HG03045 (cell line): ENCODE results near the gene MGLL.

Source experiments
- ATAC-seq: cut with Tn5 transposase; IDR thresholded peaks from one replicate; pipeline ENCODE4 v1.9.1; 2021; ENCODE audit warnings: mild to moderate bottlenecking, moderate library complexity; ENCODE audit not compliant: unreplicated experiment

The MGLL gene

DNA sequence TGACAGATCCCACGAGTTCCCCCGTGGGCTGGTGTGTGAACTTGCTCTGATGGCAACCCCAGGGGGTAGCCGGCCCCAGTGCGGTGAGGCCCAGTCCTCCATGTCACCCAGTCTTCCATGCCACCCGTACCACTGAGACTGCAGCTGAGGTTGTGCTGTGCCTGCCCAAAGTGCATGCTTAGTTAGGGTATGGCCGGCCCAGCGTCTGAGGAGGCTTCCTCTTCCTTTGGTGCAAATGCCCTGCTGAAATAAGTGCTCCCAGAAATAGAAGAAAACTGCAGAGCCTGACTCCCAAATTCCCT, 31.5 kb downstream of the MGLL start:
- ATAC-seq = no peak

DNA sequence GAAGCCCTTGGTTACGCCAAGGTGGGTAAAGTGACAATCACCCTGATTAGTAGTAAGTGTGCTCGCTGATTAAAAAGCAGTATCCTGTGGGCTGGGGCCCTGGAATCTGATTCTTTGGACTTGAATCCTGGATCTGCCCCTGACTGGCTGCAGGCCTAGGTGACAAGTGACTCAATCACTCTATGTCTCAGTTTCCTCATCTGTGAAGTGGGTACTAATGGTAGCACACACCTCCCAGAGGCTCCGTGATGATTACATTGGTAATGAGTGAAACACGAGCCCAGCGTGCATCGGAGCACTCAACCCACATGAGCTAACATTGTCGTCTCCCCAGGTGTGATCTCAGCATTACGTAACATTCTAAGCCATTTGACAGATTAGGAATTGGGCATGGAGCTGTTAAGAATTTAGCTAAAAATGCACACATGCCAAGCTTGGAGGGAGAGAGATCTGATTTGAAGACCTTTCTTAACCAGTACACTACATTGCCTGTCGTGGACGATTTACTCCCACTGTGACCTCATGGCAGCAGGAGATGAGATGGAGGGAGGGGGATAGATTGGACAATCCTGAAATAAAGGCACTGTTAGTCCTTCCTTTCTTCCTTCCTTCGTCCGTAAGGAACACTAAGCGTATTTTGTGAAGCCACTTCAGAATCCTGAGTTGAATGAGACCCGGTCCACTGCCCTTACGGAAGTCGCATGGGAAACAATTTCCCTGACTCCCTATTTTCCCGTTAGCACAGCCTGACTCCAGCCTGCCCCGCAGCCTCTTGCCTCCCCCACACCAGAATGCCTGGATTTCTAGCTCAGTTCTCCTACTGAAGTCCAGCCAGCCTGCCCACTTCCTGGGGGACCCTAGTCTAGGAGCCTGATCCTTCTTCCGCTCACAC, 32.1 kb downstream of the MGLL start:
- no peak for ATAC-seq

DNA sequence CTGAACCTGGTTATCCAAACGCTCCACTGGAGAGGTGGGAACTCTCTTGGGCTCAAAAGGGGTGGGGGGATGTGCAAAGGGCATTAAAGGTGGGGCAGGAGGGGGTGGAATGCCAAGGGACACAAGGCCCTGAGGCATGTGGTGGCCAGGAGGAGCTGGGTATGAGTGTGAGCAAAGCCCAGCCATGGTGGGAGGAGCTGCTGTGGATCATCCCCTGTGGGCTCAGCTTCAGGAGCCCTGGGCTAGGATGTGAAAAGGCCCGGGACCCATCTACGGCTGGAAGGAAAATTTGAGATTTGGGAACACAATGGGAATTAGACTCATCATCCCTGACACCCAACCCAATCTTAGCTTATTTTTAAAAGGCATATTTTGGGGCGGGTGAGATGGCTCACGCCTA, 33.3 kb downstream of the MGLL start:
- no peak for ATAC-seq

DNA sequence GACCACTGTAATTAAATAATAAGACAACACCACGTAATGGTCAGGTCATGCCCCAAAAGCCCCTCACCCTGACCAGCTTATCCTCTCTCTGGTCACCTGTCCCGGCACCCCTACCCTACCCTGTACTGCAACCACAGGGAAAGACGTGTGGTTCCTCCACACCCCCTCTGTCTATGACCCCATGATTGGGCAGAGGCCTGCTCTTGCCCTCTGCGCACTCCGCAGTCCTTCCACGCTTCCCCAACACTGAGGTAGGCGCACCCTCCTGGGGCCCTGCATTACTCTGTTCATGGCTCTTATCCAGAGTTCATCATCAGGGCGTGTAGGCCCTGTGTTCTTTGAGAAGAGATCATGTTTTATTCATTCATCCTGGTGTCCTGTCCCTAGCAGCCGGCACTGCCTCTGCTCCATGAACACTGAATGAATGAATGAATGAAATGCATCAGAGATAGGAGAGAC, 33.8 kb downstream of the MGLL start:
- ATAC-seq = no peak

DNA sequence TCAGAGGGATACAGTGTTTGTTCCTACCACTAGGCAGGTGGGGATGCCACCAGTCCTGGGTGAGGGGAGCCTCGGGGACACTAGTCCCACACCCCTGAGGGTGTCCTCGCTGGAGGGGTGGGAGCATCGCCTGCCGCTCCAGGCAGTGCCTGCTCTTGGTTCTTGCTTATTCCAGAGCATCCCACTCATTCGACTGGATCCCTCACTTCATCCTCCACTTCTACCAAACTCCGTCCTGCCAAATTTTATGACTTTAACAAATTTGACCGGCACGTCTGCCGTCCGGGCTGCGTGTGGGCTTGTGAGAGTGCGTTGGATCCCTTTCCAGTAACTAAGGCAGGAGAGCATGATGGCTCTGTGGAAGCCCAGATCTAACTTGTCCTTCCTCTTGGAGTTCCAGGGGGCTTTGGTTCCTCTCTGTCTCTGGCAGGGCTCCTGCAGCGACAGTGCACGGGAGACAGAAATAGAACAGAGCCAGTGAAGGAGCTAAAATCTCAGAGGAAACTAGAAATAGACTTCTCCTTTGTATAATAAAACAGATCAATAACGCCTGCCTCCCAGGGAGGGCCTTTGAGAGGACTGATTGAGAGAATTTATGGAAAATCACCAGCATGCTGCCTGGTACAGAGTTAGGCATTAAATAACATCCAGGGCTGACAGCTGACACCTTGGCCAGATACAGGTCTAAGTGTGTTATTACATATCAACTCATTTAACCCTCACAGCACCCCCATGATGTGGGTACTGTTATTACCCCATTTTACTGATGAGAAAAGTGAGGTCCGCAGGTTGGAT, 34.5 kb downstream of the MGLL start:
- ATAC-seq = no peak

DNA sequence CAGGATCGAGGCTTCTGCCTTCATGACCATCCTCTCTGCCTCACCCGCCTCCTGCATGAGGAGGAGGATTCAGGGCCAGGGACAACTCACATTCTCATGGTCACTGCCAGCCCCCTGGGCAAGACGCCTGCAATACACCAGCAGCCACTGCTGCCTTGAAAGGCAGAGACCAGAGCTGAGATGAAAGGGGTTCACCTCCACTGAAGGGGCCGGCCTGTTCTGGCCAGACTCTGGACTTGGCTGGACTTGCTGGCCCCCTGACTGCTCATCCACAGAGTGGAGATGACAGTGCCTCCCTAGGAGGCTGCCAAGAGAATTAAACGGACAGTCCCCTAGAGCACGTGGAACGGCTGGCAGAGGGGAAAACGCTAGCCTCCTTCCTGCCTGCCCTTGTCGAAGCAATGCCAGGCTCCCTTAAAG, 35.2 kb downstream of the MGLL start:
- ATAC-seq = no peak

DNA sequence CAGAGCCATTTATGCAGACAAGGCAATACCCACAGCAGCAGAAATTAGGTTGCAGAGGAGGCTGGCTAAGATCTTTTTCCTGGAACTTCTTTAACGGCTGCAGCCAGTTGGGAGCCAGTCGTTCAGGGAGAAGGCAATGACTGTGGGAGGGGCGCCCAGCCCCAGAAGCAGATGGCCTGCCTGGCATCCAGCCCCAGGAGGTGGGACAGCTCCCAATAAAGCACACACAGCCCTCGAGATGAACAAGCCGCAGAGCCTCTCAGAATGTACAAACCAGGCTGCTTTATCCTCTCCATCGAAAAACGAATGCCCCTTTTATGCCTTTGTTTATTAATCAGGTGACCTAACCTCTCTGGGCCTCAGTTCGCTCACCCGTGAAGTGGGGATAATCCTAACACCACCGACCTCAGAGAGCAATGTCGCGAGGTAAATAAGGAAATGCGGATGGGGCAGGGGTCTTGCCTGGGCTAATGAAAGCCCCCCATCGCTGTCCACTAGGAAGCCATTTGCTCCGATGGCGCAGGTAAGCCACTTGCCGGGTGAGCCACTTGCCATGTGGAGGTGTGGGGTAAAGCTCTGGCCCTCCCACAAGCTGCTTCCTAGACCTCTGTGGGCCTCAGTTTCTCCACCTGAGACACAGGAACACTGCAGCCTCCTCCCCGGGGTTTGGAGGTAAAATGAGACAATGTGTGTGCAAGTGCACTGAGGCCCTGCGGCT, 35.8 kb downstream of the MGLL start:
- no peak for ATAC-seq

DNA sequence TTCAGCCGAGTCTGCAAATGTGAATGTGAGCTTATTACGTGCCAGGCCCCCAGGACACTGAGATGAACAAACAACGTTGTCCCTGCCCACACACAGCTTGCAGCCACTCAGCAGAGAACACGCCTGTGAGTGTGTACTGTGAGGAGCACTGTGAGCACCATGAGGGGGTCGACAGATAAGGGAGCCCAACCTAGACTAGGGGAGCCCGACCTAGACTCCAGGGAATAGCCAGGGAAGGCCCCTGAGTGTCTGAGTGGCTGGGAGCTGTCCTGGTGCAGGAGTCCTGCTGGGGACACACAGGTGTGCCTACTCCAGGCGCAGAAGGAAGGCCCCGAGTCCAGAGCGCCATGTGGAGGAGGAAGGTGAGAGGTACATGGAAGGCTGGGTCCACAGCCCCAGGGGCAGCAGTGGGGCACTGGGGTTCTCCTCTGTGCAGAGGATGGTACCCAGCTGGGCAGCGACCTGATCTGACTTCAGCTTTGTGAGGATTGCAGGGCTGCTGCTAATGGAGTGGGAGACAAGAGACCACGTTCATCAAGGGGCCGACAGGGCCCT, 36.5 kb downstream of the MGLL start:
- ATAC-seq = no peak

DNA sequence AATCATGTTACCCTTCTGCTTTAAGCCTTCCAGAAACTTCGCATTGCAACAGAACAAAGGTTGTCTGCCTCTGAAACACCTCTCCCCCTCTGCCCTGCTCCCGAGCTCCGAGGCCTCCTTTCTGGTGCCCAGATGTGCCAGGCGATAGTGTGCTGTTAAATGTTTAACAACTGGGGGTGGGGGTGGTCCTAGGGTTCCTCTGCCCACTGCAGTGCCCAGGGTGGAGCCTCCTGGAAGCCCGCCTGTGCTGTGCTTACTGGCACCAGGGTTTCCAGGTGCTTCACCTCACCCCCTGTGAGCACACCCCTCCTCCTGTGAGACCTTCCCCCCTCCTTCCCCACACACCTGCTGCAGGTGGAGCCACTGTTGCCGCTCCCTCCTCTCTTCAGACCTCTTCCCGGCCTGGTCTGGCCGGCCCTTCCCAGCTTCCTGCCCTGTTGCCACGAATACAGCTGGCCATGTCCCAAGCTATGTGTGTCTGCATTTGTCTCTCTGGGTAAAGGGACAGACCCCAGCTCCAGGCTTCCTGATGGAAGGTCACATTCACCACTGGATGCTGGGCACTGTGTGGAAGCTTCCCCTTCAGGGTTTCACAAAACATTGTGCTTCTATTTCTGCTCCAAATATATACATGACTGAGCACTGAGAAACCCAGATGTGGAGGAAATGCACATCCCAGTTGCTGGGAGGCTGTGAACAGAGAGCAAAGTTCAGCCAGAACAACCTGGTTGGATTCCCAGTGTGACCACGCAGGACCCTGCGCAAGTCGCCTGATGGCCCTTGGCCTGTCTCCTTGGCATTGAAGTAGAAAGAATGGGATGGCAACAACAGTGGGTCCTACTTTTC, 37.2 kb downstream of the MGLL start:
- no peak for ATAC-seq

DNA sequence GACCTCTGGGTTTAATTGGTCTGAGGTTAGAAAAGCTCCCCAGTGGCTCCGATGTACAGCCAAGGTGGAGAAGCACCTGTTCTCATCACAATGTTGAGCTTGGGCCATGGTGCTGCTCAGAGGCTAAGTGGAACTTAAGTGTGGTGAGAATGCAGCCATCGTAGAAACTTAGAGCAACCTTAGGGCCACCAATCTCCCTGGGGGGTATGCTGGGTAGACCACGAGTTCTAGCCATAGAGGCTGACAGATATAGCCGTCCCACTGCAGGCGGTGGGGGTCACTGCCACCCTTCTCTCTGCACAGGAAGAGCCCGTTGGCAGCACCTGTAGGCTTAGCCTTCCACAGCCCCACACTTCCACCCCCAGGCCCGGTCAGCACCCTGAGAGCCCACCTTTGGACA, 38.0 kb downstream of the MGLL start:
- ATAC-seq = no peak

DNA sequence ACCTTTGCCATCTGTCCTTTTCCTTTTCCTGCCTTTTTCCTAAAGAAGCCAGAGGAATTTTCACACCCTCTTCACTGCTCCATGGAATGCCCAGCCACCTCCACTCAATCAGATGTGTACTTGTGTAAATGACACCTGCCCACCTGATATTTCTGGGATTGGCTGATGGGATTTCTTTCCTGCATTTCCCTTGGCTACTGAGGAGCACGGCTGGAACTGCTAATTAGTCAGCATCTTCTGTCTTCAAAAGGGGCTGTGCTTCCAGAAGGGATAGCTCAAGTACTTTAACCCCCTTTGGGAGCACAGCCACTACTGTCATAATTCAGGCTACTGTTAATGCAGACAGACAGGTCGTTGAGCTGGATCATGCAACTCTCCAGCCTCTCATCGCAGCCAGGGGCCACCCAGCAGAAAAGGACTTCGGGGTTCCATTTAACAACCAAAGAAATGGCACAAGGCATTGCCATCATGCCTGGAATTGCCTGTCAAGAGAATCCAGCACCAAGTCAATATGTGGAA, 38.6 kb downstream of the MGLL start:
- ATAC-seq = no peak

DNA sequence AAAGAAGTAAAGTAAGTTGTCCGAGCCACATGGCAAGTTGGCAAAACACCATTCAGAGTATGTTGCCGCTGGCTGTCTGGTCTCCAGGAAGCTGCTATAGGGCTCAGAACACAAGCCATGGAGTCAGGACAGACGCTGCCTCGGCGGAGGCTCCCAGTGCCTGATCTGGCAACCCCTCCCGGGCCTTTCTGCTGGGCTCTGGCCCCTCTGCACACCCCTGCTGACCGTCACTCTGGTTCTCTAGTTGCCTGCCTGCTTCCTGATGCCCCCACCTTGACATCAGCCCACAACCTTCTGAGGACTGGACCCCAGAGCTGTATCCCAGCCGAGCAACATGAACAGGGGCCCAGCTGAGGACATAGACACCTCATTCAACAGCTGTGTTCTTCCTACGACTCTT, 39.1 kb downstream of the MGLL start:
- ATAC-seq = no peak

DNA sequence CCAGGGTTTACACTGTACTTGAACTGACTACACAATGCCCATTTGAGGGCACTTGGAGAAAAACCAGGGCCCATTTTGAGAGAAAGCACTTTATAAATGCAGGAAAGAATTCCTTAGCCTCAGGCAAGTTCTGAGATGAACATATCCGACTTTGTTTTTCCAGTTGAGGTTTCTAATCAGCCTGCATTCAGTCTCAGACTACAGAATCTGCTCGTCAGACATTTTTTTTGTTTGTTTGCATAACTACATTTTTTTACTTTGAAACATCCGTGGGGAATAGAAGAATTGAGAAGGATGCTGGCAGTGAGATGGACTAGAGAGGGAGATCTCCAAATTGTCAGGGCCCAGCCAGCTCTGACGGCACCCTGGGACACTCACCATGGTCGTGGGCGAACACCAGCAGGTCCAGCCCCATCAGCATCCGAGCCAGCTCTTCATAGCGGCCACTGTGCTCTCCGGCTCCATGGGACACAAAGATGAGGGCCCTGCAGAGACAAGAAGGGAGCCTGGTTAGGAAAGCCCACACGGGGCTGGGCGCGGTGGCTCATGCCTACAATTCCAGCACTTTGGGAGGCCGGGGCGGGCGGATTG, 40.8 kb downstream of the MGLL start:
- ATAC-seq = no peak

DNA sequence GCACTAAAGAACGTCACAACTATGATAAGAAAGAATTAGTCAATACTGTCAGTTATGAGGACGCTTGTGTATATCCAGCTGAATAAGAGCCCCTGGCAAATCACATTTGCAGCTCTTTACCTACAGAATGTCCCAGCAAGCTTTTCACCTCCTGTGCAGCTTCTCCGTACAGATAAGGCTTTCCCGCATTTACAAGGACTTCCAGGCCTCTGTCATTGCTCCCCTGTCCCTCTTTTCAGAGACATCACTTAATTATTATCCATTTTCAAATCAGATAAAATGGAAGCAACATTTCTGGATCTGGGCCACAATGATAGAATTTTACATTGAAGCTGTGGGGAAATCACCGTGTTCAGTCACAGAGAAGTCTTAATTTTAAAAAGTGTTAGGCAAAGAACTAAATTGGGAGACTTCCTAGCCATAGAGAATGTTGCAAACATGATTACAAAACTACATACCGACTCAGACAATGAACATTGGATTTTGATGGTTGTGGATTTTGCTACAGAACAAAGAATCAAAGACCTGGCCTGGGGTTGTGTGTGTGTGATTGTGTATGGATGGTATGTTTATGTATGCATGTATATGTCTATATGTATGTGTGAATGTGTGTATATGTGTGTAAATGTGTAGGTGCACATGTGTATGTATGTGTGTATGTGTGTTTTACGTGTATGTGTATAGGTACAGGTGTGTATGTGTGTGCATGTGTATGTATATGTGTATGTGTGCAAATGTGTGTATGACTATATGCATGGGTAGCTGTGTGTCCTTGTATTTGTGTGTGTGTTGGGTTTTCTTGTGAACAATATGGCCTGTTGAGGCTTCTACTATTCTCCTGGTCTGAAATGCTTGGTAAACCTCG, 41.5 kb downstream of the MGLL start:
- no peak for ATAC-seq

DNA sequence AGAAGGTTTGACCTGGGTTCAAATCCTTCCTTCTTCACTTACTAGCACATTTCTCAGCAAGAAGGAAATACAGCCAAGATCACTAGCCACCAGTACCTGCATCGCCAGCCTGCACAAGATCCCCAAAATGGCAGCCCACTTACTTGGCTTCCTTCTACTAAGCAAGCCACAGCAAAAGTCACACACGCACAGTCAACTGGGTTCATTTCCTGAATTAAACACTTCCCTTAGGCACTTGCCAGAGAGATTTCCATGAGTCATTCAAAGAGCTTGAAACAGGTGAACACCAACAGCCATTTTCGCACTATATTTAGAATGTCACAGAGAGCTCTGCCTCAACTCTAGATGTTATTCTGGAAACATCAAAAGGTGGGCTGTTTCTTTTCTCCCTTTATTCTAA, 42.6 kb downstream of the MGLL start:
- ATAC-seq = no peak

DNA sequence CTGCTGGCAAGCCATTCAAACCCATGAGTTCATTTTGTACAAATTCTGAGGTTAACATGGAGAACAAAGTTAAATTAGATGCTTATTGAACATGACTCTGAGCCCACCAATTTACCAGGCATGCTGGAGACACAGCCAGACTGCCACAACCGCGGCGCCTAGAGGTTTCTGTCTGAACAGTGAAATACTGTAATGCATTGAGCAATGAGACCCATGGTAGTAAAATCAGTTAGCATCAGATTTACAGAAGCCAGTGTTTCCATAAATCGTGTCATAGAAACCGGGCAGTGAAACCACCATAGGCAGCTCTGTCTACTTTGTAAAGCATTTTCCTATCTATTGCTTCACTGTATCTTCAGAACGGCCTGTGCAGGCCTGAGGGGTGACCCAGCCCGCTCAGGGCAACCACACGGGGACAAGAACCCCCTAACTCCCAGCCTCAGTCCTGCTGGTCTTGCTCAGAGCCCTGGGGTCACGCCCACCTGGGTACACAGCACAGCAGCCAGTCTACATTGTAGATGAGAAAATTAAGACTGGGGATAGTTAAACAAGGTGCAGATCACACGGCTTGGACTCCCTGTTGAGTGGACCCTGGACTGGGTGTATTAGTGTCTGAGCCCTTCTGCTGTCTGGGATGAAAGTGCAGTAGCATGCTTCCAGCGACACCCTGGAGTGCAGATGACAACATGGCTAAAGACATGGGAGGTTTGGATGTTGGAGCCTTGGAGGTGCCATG, 44.2 kb downstream of the MGLL start:
- no peak for ATAC-seq

DNA sequence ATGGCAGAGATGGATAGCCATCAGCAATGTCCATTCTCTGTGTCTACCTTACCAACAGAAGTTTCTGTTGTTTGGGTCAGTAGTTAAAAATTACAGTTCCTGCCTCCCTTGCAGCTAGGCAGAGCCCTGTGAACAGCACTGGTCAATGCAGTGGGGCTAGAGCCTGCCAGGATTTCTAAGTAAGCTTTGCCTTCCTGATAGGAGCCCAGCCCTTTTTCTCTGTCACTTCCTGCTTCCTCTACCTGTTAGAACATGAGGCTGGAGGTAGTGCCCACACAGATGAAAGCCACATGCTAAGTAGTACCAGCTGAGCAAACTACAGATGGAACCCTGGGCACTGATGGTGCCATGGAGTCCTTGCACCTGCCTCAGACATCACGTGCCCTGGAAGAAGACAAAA, 45.0 kb downstream of the MGLL start:
- no peak for ATAC-seq

DNA sequence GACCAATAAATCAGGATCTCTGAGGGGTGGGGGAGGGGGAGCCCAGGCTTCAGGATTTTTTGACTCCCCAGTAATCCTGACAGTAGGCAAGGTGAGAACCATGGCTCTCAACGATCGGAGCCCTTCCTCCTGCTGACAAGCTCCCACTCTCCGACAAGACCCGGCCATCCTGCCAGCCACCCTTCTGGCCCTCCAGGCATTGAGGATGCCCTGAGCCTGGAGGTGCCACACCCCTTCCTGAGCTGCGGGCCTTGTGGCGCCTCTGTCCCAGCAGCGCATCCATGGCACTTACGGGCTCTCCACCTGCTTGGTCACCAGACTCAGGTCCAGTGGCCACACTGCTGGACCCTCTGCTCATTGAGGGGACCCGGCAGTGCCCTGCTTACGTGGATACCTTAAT, 46.0 kb downstream of the MGLL start:
- ATAC-seq = no peak
